K562 (cell line): ENCODE results near the gene MYO18B. TPM values are rescaled to one million over a fixed set of nuclear protein-coding genes. Genes with fewer than 3 reads are reported as not detected.

ENCODE experiments used
- ATAC-seq: fragments of 200-7000 bp; cut with Tn5 transposase; 3 replicates; pipeline ENCODE4 v1.9.1; 2020; ENCODE audit warnings: moderate library complexity
- BruUV-seq: library from RNA; stranded (reverse); fragments of 400-500 nt; replicated peaks from 2 replicates; lab custom pipeline; 2021; lab: Mats Ljungman, UMichigan
- CTCF ChIA-PET: fragments of 300-600 bp; formaldehyde crosslinking; extraction: SDS; loops from one replicate; lab custom pipeline; 2021; ENCODE audit warnings: low intra/inter-chr PET ratio; lab: Yijun Ruan, JAX
- POLR2A ChIA-PET: fragments of 300-600, 350-650 bp; sonication (Branson Sonifier 250); formaldehyde crosslinking; extraction: SDS; loops from one replicate; lab custom pipeline; 2021; ENCODE audit warnings: antibody characterized with exemption, inconsistent platforms; lab: Yijun Ruan, JAX
- DNase-seq, 4 experiments: peaks; one replicate each; pipeline versions ENCODE4 v3.0.0 to v3.0.0-alpha.2; 2011 to 2018; ENCODE audit warnings: low spot score in 3 of 4, mixed read lengths in 3 of 4; ENCODE audit errors: extremely low read depth in 1 of 4
- FAIRE-seq: peaks from 2 replicates; lab custom pipeline; 2011; peaks lifted over from hg19 to GRCh38; lab: Jason Lieb, UNC
- H2AFZ ChIP-seq: 2 replicates; pipeline ENCODE4 v1.6.0; 2011; ENCODE audit warnings: low read depth, low read length, control low read depth, inconsistent platforms
- H3K27ac ChIP-seq: fragments of 200-600 bp; 3 replicates; pipeline ENCODE4 v1.8.0; 2011; ENCODE audit warnings: low read depth, mild to moderate bottlenecking, control low read depth, inconsistent platforms, low read length, moderate library complexity, mixed read lengths; ENCODE audit errors: extremely low read depth
- H3K27me3 ChIP-seq, 2 experiments: fragments of 300-600 bp in 1 of 2; 2 replicates in 1 of 2; 3 replicates in 1 of 2; pipeline versions ENCODE4 v1.6.0 to v1.8.0; 2011; ENCODE audit warnings: inconsistent platforms in 2 of 2, low read length in 2 of 2, mild to moderate bottlenecking in 1 of 2, mixed read lengths in 1 of 2, moderate library complexity in 1 of 2; ENCODE audit not compliant: control insufficient read depth in 2 of 2, insufficient read depth in 2 of 2
- H3K36me3 ChIP-seq: fragments of 300-600 bp; 3 replicates; pipeline ENCODE4 v1.8.0; 2011; ENCODE audit warnings: mild to moderate bottlenecking, low read length, inconsistent platforms; ENCODE audit not compliant: control insufficient read depth, insufficient read depth
- H3K4me1 ChIP-seq, 2 experiments: fragments of 200-600 bp in 1 of 2; replicated peaks in 1 of 2; 2 replicates in 1 of 2; 3 replicates in 1 of 2; pipeline versions ENCODE4 v1.5.1 to v1.8.0; 2011; ENCODE audit warnings: inconsistent platforms in 2 of 2, low read length in 2 of 2, mild to moderate bottlenecking in 1 of 2, mixed read lengths in 1 of 2, moderate library complexity in 1 of 2; ENCODE audit not compliant: control insufficient read depth in 2 of 2, insufficient read depth in 2 of 2
- H3K4me2 ChIP-seq: 2 replicates; pipeline ENCODE4 v1.6.1; 2011; ENCODE audit warnings: low read length, control low read depth, inconsistent platforms, mixed read lengths; ENCODE audit not compliant: insufficient read depth
- H3K4me3 ChIP-seq: fragments of 200-600 bp; sonication (generic), shearing (Covaris generic); 2 replicates; pipeline ENCODE4 v1.5.1; 2016; ENCODE audit warnings: control low read depth, inconsistent platforms
- H3K79me2 ChIP-seq: fragments of 200-600 bp; 3 replicates; pipeline ENCODE4 v1.8.0; 2011; ENCODE audit warnings: low read length, inconsistent platforms; ENCODE audit not compliant: control insufficient read depth, insufficient read depth
- H3K9ac ChIP-seq, 2 experiments: 2 replicates each; pipeline versions ENCODE4 v1.6.0 to v1.6.1; 2011; ENCODE audit warnings: low read depth in 2 of 2, low read length in 2 of 2, control low read depth in 1 of 2, inconsistent platforms in 1 of 2, mild to moderate bottlenecking in 1 of 2, mixed read lengths in 1 of 2; ENCODE audit not compliant: insufficient read depth in 1 of 2
- H3K9me1 ChIP-seq: one replicate; pipeline ENCODE4 v1.6.0; 2011; ENCODE audit warnings: inconsistent platforms, mild to moderate bottlenecking, low read length, moderate library complexity; ENCODE audit not compliant: control insufficient read depth, insufficient read depth
- H3K9me3 ChIP-seq: replicated peaks from 2 replicates; pipeline ENCODE4 v1.5.1; 2011; ENCODE audit warnings: low read depth, low read length, inconsistent platforms; ENCODE audit not compliant: control insufficient read depth, insufficient read depth
- H4K20me1 ChIP-seq: replicated peaks from 2 replicates; pipeline ENCODE4 v1.6.1; 2011; ENCODE audit warnings: low read length, inconsistent platforms, mixed read lengths; ENCODE audit not compliant: control insufficient read depth, insufficient read depth
- CBX1 ChIP-seq: sonication (generic); IDR thresholded peaks from 2 replicates; pipeline ENCODE4 v1.6.1; 2016; ENCODE audit warnings: antibody characterized with exemption, low read depth, mild to moderate bottlenecking
- CHCHD3 ChIP-seq: fragments of 250-450 bp; sonication (Bioruptor Pico); IDR thresholded peaks from 2 replicates; pipeline ENCODE4 v2.1.2; 2022; ENCODE audit warnings: mild to moderate bottlenecking
- GABPB2 ChIP-seq: fragments of 250-450 bp; sonication (Bioruptor Pico); conservative IDR thresholded peaks from 2 replicates; pipeline ENCODE4 v1.5.1; 2021; ENCODE audit warnings: mild to moderate bottlenecking
- HSF4 ChIP-seq: fragments of 250-450 bp; sonication (Bioruptor Pico); IDR thresholded peaks from 2 replicates; pipeline ENCODE4 v2.1.2; 2022; ENCODE audit warnings: mild to moderate bottlenecking, moderate library complexity, borderline replicate concordance
- PTTG1 ChIP-seq: fragments of 450-650 bp; IDR thresholded peaks from 2 replicates; pipeline ENCODE4 v1.6.1; 2016; ENCODE audit warnings: low read depth, mild to moderate bottlenecking, missing genetic modification characterization, missing compliant biosample characterization
- WGBS: fragments of 100-300 bp; shearing (Covaris generic); methylation state at CpG from one replicate; pipeline ENCODE4 v1.1.6; 2016; ENCODE audit warnings: low coverage, mixed read lengths; ENCODE audit not compliant: insufficient coverage; ENCODE audit errors: missing lambda C conversion rate; 5-methylcytosine and 5-hydroxymethylcytosine counted together
- in situ Hi-C: fragments of 300-500 bp; cut with MboI; formaldehyde crosslinking; loops from 4 replicates; pipeline ENCODE4 v1.15.0; 2018; ENCODE audit warnings: inconsistent platforms, mixed read lengths
- intact Hi-C: fragments of 100-400 bp; cut with micrococcal nuclease; formaldehyde crosslinking; loops from 2 replicates; pipeline ENCODE4 v1.14.2; 2022
- polyA plus RNA-seq, 8 experiments: library from polyadenylated mRNA; depleted of rRNA in 4 of 8; stranded (reverse) in 5 of 8; unstranded in 3 of 8; fragments of >200 nt; fragmentation: Nextera tagmentation in 2 of 8; fragmentation: Illumina TruSeq in 1 of 8; extraction: Ambion mirVana in 2 of 8; extraction: Trizol in 1 of 8; gene quantifications; 2 replicates each; pipeline versions ENCODE4 v1.2.1 to v1.2.3, GENCODE V29; 2011 to 2014; ENCODE audit warnings: inconsistent platforms in 1 of 8, missing spikeins in 1 of 8
- total RNA-seq, 7 experiments: library from RNA; depleted of rRNA in 6 of 7; stranded (reverse); fragments of >200 nt in 6 of 7; fragmentation: Illumina TruSeq in 2 of 7; extraction: Trizol in 2 of 7; gene quantifications; 2 replicates each; pipeline versions ENCODE4 v1.2.1 to v1.2.3, GENCODE V29; 2011 to 2021; ENCODE audit warnings: low replicate concordance in 1 of 7

Gene MYO18B
- total and polyA plus RNA-seq, 9 of the 15 experiments (the other 6 are each of a cell fraction or from before 2014, with no cell fraction given): 0.06 to 7.0 (median 4.3) TPM

DNA sequence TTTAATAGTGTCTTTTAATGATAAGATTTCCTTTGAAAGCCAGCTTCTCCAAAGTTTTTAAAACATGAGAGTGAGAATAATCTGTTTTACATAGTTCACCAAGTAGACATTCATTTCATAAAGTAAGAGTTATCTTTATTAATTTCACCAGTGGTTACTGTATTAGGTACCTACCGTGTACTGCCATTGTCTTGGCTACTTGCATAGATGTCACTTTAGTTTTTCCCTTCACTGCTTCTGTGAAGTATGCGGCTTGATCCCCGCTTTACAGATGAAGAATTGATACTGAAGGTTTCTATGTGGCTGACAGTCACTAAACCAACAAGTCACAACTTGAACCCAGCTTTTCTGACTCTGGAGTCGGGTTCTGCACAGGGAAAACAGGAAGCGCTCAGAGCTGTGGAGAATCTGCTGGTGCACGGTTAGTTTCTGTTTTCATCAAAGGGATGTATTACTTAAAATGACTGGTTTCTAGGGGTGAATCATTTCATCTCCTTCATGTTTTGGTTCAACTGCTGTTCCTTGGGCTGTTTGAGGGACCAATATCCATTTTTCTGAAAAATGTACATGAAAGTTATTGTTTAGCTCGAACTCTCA, 39.3 kb upstream of the MYO18B start (continued):
- TF ChIP-seq CHCHD3 (CRISPR knock-in tag) (no peak), HSF4 (no peak)

DNA sequence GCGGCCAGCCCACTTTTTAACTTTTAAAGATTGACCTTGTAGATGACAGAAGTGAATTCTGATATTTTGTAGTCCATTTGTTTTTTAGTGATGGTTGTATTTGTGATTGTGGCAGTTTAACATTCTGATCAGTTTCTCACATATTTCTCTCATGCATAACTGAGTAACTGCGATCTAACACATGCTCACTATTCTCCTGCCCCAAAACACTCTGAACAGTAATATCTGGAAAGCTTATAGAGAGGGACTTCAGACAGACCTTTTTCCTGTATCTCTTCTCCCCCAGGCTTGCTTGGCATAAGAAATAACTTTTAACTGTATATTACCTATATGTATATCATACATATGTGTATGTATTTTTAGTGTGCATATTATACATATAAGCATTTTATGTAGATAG, 37.3 kb upstream of the MYO18B start:
- H2AFZ ChIP-seq: no peak overlapping the region
- ChIA-PET CTCF (interaction anchor here (3.7 kb wide), 1 partner anchor 242 kb away, joined by 17 read pairs; no protein-coding TSS in a partner anchor), POLR2A (no interaction called here)
- no peak overlapping the region for H3K4me2 ChIP-seq
- in situ Hi-C loops: loop anchor here (10.0 kb wide), 1 partner anchor 240 kb away; no protein-coding TSS in a partner anchor
- no peaks in the 10 kb centered on the region for H4K20me1 ChIP-seq
- no peaks in the 10 kb centered on the region for H3K27me3 ChIP-seq
- no peaks in the 10 kb centered on the region for H3K4me1 ChIP-seq
- ATAC-seq (no peak), DNase-seq (no peak), FAIRE-seq (no peak)
- TF ChIP-seq CBX1 (no peak), GABPB2 (no peak), PTTG1 (no peak)
- no peaks in the 10 kb centered on the region for H3K79me2 ChIP-seq
- no peak overlapping the region for H3K4me3 ChIP-seq
- H3K9me1 ChIP-seq: no peaks in the 10 kb centered on the region
- no peaks in the 10 kb centered on the region for H3K9me3 ChIP-seq
- H3K36me3 ChIP-seq: no peaks in the 10 kb centered on the region
- 95% methylated on average over 2 of the region's 2 CpGs for WGBS
- intact Hi-C loops: loop anchor here (10.0 kb wide), 1 partner anchor 470 kb away; no protein-coding TSS in a partner anchor
- no TSS peak for BruUV-seq
- no peak overlapping the region for H3K9ac ChIP-seq
- no peak overlapping the region for H3K27ac ChIP-seq
